AG10803 (cell line): ENCODE measurements around the gene HEPN1.

Experiments used
- DNase-seq: peaks from one replicate; pipeline ENCODE4 v3.0.0; 2010; ENCODE audit warnings: low read depth
- H3K4me3 ChIP-seq: 2 replicates; pipeline ENCODE4 v1.5.1; 2011; ENCODE audit warnings: mild to moderate bottlenecking, low read length, control low read depth
- CTCF ChIP-seq: conservative IDR thresholded peaks from 2 replicates; pipeline ENCODE4 v1.5.1; 2011; ENCODE audit warnings: mild to moderate bottlenecking, low read length, control low read depth, inconsistent platforms

The HEPN1 gene

GRCh38 chr11:124884869-124885479 is 34.1 kb upstream of the HEPN1 start:
- no peak overlapping the region for H3K4me3 ChIP-seq
- TF ChIP-seq CTCF = no peak
- DNase-seq = no peak

GRCh38 chr11:124886476-124886875 is 32.6 kb upstream of the HEPN1 start:
- no peak for DNase-seq
- H3K4me3 ChIP-seq = no peak overlapping the region
- TF ChIP-seq CTCF = no peak

GRCh38 chr11:124886978-124887666 is 31.9 kb upstream of the HEPN1 start:
- H3K4me3 ChIP-seq = no peak overlapping the region
- DNase-seq = no peak
- TF ChIP-seq CTCF = no peak

- H3K4me3 ChIP-seq = no peak overlapping the region
- no peak for TF ChIP-seq CTCF
These were observed 31.4 kb upstream of the HEPN1 start for GRCh38 chr11:124887667-124888013.

GRCh38 chr11:124889191-124890091 is 29.6 kb upstream of the HEPN1 start:
- no peak for DNase-seq
- TF ChIP-seq CTCF = no peak
- no peak overlapping the region for H3K4me3 ChIP-seq

More at GRCh38 chr11:124887667-124888013, 31.4 kb upstream of the HEPN1 start:
- DNase-seq = no peak

GRCh38 chr11:124890151-124890550 is 28.9 kb upstream of the HEPN1 start:
- no peak for DNase-seq
- no peak overlapping the region for H3K4me3 ChIP-seq
- no peak for TF ChIP-seq CTCF
